A549 (cell line): Measurements from ENCODE around the gene MARK2. TPM values are rescaled to one million over a fixed set of nuclear protein-coding genes. Genes with fewer than 3 reads are reported as not detected.

Experiments used
- ATAC-seq, 2 experiments: fragments of 200-7000 bp in 1 of 2; fragments of >200 bp in 1 of 2; cut with Nextera tagmentation in 1 of 2; cut with Tn5 transposase in 1 of 2; 3 replicates each; pipeline versions ENCODE4 v1.8.0 to v1.9.1; 2018 to 2020; ENCODE audit warnings: mild to moderate bottlenecking in 1 of 2, moderate library complexity in 1 of 2
- CTCF ChIA-PET: fragments of 300-600 bp; sonication (Branson Sonifier 250); formaldehyde crosslinking; extraction: SDS; loops from one replicate; lab custom pipeline; 2021; ENCODE audit warnings: antibody characterized with exemption, inconsistent platforms; lab: Yijun Ruan, JAX
- POLR2A ChIA-PET: fragments of 350-600 bp; formaldehyde crosslinking; extraction: SDS; loops from one replicate; lab custom pipeline; 2021; ENCODE audit warnings: antibody characterized with exemption, inconsistent platforms; lab: Yijun Ruan, JAX
- DNase-seq, 2 experiments: peaks; one replicate each; pipeline versions ENCODE4 v3.0.0 to v3.0.0-alpha.2; 2011 to 2016; ENCODE audit warnings: low read depth in 1 of 2, low spot score in 1 of 2
- FAIRE-seq: peaks from 2 replicates; lab custom pipeline; 2011; peaks lifted over from hg19 to GRCh38; lab: Jason Lieb, UNC
- H3K27ac ChIP-seq, 2 experiments: fragments of >200 bp; sonication (Bioruptor Twin); formaldehyde crosslinking; 3 replicates each; pipeline ENCODE4 v1.5.1; 2016 to 2017
- H3K4me1 ChIP-seq: fragments of >200 bp; sonication (Bioruptor Twin); formaldehyde crosslinking; 3 replicates; pipeline ENCODE4 v1.6.1; 2016
- H3K4me2 ChIP-seq: fragments of >200 bp; sonication (Bioruptor Twin); formaldehyde crosslinking; 3 replicates; pipeline ENCODE4 v1.6.1; 2016
- H3K4me3 ChIP-seq: fragments of >200 bp; sonication (Bioruptor Twin); formaldehyde crosslinking; 3 replicates; pipeline ENCODE4 v1.5.1; 2016
- H3K9me3 ChIP-seq: fragments of >200 bp; sonication (Bioruptor Twin); formaldehyde crosslinking; 3 replicates; pipeline ENCODE4 v1.6.1; 2016
- BHLHE40 ChIP-seq: IDR thresholded peaks from 2 replicates; pipeline ENCODE4 v1.6.1; 2012; ENCODE audit warnings: low read depth, low read length, inconsistent platforms
- CEBPB ChIP-seq, 2 experiments: fragments of >200 bp in 1 of 2; sonication (Bioruptor Twin) in 1 of 2; formaldehyde crosslinking in 1 of 2; IDR thresholded peaks; 2 replicates each; pipeline ENCODE4 v1.6.1; 2012 to 2016
- CHD2 ChIP-seq: fragments of 150-350 bp; IDR thresholded peaks from 2 replicates; pipeline ENCODE4 v1.6.1; 2014; ENCODE audit warnings: low read length; ENCODE audit not compliant: partially characterized antibody
- CHD4 ChIP-seq: fragments of 200-600 bp; sonication (generic); IDR thresholded peaks from 2 replicates; pipeline ENCODE4 v1.6.1; 2016; ENCODE audit warnings: antibody characterized with exemption, mild to moderate bottlenecking, borderline replicate concordance
- FOSL2 ChIP-seq, 2 experiments: fragments of 450-650 bp in 1 of 2; fragments of >200 bp in 1 of 2; sonication (Bioruptor Twin) in 1 of 2; formaldehyde crosslinking; IDR thresholded peaks; 2 replicates each; pipeline versions ENCODE4 v1.5.0 to v1.6.1; 2016 to 2020; ENCODE audit warnings: mild to moderate bottlenecking in 1 of 2, moderate library complexity in 1 of 2
- GATA3 ChIP-seq: IDR thresholded peaks from 2 replicates; pipeline ENCODE4 v1.6.1; 2012; ENCODE audit warnings: borderline replicate concordance
- HOXB13 ChIP-seq: fragments of 250-450 bp; sonication (Bioruptor Pico); IDR thresholded peaks from 2 replicates; pipeline ENCODE4 v1.5.0; 2020; ENCODE audit warnings: low read depth, mild to moderate bottlenecking, moderate library complexity
- KDM1A ChIP-seq: fragments of 200-600 bp; sonication (generic); IDR thresholded peaks from 2 replicates; pipeline ENCODE4 v1.6.1; 2016; ENCODE audit warnings: low read depth, mild to moderate bottlenecking
- MAZ ChIP-seq: fragments of 150-350 bp; IDR thresholded peaks from 2 replicates; pipeline ENCODE4 v1.6.1; 2014; ENCODE audit warnings: antibody characterized with exemption, low read depth, low read length, borderline replicate concordance
- MYC ChIP-seq: IDR thresholded peaks from 2 replicates; pipeline ENCODE4 v1.6.1; 2012; ENCODE audit warnings: mild to moderate bottlenecking, inconsistent platforms, low read length, improper control_type of control experiment, borderline replicate concordance
- POLR2A ChIP-seq: IDR thresholded peaks from 2 replicates; pipeline ENCODE4 v1.6.1; 2012; ENCODE audit warnings: mild to moderate bottlenecking, low read length
- SMC3 ChIP-seq: fragments of >200 bp; sonication (Bioruptor Twin); formaldehyde crosslinking; IDR thresholded peaks from 3 replicates; pipeline ENCODE4 v1.6.1; 2018; ENCODE audit warnings: inconsistent platforms
- SREBF2 ChIP-seq: fragments of 450-650 bp; IDR thresholded peaks from 2 replicates; pipeline ENCODE4 v1.6.1; 2014; ENCODE audit warnings: mild to moderate bottlenecking, moderate library complexity
- TP53 ChIP-seq: fragments of 250-450 bp; sonication (Bioruptor Pico); IDR thresholded peaks from 2 replicates; pipeline ENCODE4 v1.5.0; 2021; ENCODE audit warnings: mild to moderate bottlenecking, moderate library complexity
- ZSCAN20 ChIP-seq: fragments of 250-450 bp; sonication (Bioruptor Pico); IDR thresholded peaks from 2 replicates; pipeline ENCODE4 v1.8.0; 2022; ENCODE audit warnings: mild to moderate bottlenecking, moderate library complexity
- whole genome bisulfite sequencing: methylation state at CpG from one replicate; pipeline ENCODE4 v1.1.6; 2017; ENCODE audit errors: missing lambda C conversion rate; 5-methylcytosine and 5-hydroxymethylcytosine counted together
- polyA plus RNA-seq, 4 experiments: library from polyadenylated mRNA; depleted of rRNA in 3 of 4; stranded (reverse); fragments of >200 nt; fragmentation: RNase III in 1 of 4; extraction: RNeasy Plus Mini Kit Qiagen cat#74134 plus additional on column Dnase treatment in 1 of 4; gene quantifications; 2 replicates in 3 of 4; 3 replicates in 1 of 4; pipeline ENCODE4 v1.2.3, GENCODE V29; 2011 to 2017
- TF ChIP-seq, protein P1 (sequence below): fragments of 250-450 bp; sonication (Bioruptor Pico); IDR thresholded peaks from 2 replicates; pipeline ENCODE4 v1.5.0; 2020; ENCODE audit warnings: low read depth, mild to moderate bottlenecking, moderate library complexity
- TF ChIP-seq, protein P2 (sequence below): IDR thresholded peaks from 2 replicates; pipeline ENCODE4 v1.6.1; 2012; ENCODE audit warnings: low read depth, borderline replicate concordance
- TF ChIP-seq, protein P3 (sequence below): fragments of 450-650 bp; IDR thresholded peaks from 2 replicates; pipeline ENCODE4 v1.6.1; 2014; ENCODE audit warnings: antibody characterized with exemption
- TF ChIP-seq, protein P4 (sequence below): fragments of >200 bp; sonication (Bioruptor Twin); formaldehyde crosslinking; IDR thresholded peaks from 2 replicates; pipeline ENCODE4 v1.6.1; 2016
- TF ChIP-seq, protein P5 (sequence below): fragments of 200-600 bp; sonication (generic); IDR thresholded peaks from 2 replicates; pipeline ENCODE4 v1.6.1; 2016; ENCODE audit warnings: antibody characterized with exemption, mild to moderate bottlenecking, moderate library complexity

The MARK2 gene
- polyA plus RNA-seq, 2 of the 4 experiments (the other 2 are of a cell fraction), result 20.2 to 28.4 TPM

DNA sequence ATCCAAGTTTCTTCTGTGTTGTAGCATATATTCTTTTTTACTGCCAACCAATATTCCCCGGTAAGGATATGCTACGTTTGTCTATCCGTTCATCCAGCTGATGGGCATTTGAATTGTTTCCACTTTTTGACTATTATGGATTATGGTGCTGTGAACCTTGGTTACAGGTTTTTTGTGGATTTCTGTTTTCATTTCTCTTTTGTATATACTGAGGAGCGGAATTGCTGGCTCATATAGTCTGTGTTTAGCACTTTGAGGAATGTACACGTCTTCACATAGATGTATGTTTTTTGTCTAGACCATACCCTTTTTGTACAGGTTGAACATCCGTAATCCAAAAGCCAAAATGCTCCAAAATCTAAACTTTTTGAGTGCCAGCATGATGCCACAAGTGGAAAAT, 54.4 kb downstream of the MARK2 start:
- POLR2A ChIA-PET, result no interaction called here
- no peak overlapping the region for H3K4me3 ChIP-seq
- no peak for FAIRE-seq
- TF ChIP-seq, protein P1, sequence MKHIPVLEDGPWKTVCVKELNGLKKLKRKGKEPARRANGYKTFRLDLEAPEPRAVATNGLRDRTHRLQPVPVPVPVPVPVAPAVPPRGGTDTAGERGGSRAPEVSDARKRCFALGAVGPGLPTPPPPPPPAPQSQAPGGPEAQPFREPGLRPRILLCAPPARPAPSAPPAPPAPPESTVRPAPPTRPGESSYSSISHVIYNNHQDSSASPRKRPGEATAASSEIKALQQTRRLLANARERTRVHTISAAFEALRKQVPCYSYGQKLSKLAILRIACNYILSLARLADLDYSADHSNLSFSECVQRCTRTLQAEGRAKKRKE (CRISPR knock-in tag), result no peak
- no peak for TF ChIP-seq MAZ
- TF ChIP-seq KDM1A, result no peak
- TF ChIP-seq CEBPB (IDR thresholded peaks at IDR 0.05), result no peak
- TF ChIP-seq, protein P2, sequence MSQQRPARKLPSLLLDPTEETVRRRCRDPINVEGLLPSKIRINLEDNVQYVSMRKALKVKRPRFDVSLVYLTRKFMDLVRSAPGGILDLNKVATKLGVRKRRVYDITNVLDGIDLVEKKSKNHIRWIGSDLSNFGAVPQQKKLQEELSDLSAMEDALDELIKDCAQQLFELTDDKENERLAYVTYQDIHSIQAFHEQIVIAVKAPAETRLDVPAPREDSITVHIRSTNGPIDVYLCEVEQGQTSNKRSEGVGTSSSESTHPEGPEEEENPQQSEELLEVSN, result no peak
- TF ChIP-seq MYC, result no peak
- TF ChIP-seq, protein P3, sequence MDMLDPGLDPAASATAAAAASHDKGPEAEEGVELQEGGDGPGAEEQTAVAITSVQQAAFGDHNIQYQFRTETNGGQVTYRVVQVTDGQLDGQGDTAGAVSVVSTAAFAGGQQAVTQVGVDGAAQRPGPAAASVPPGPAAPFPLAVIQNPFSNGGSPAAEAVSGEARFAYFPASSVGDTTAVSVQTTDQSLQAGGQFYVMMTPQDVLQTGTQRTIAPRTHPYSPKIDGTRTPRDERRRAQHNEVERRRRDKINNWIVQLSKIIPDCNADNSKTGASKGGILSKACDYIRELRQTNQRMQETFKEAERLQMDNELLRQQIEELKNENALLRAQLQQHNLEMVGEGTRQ, result no peak
- TF ChIP-seq SREBF2, result no peak
- no peak for TF ChIP-seq ZSCAN20 (CRISPR knock-in tag)
- TF ChIP-seq BHLHE40, result no peak
- no peak for TF ChIP-seq TP53 (CRISPR knock-in tag)
- no peak for TF ChIP-seq SMC3
- TF ChIP-seq, all 56 proteins: peak for 0
- no peak for ATAC-seq
- Histone ChIP-seq H3K9me3 (no peaks in the 10 kb centered on the region), H3K4me2 (no peak overlapping the region), H3K4me1 (peaks cover 8% of the 10 kb centered on the region), H3K27ac (no peak overlapping the region)
- CTCF ChIA-PET, result interaction anchor here (0.6 to 4.5 kb wide), 2 partner anchors 56 to 970 kb away, joined by 3 to 19 read pairs; partner anchors contain the start of gene MARK2
- no peak for DNase-seq
- 95% methylated on average over 6 of the region's 6 CpGs for WGBS

DNA sequence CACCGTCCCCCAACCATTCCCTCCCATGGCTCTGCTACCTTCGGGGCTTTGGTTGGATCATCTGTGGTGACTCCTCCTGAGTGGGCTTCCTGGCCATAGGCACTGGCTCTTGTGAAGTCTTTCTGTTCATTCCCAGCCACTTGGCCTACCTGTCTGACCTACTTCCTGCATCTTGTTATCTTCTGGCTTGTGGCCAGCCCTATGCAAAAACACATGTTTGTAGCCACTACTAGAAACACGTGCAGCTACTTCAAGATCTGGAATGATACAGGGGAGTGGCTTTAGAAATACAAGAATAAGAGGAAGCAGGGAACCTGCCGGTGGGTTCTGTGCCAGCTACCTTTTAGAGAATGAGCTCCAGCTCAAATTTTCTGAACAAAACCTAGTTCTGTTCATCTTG, 57.2 kb downstream of the MARK2 start:
- no peak for ATAC-seq
- POLR2A ChIA-PET, result no interaction called here

More for the DNA sequence above, 57.2 kb downstream of the MARK2 start:
- H3K4me1 ChIP-seq, result no peaks in the 10 kb centered on the region
- no peak overlapping the region for H3K4me3 ChIP-seq
- 90% methylated on average over 4 of the region's 4 CpGs for WGBS
- no peaks in the 10 kb centered on the region for H3K9me3 ChIP-seq
- H3K27ac ChIP-seq, result no peak overlapping the region
- FAIRE-seq (no peak), DNase-seq (no peak)
- CTCF ChIA-PET, result interaction anchor here (1.6 to 4.5 kb wide), 3 partner anchors 12 to 59 kb away, joined by 8 to 19 read pairs (median 14); partner anchors contain the start of gene MARK2
- no peak overlapping the region for H3K4me2 ChIP-seq
- TF ChIP-seq HOXB13, result no peak
- TF ChIP-seq CHD2, result no peak
- TF ChIP-seq POLR2A, result no peak
- TF ChIP-seq GATA3, result no peak
- no peak for TF ChIP-seq FOSL2 (IDR thresholded peaks at IDR 0.05)
- no peak for TF ChIP-seq FOSL2 (CRISPR knock-in tag; IDR thresholded peaks at IDR 0.05)
- TF ChIP-seq CHD4, result no peak
- TF ChIP-seq, protein P4, sequence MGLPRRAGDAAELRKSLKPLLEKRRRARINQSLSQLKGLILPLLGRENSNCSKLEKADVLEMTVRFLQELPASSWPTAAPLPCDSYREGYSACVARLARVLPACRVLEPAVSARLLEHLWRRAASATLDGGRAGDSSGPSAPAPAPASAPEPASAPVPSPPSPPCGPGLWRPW, result no peak
- TF ChIP-seq, protein P5, sequence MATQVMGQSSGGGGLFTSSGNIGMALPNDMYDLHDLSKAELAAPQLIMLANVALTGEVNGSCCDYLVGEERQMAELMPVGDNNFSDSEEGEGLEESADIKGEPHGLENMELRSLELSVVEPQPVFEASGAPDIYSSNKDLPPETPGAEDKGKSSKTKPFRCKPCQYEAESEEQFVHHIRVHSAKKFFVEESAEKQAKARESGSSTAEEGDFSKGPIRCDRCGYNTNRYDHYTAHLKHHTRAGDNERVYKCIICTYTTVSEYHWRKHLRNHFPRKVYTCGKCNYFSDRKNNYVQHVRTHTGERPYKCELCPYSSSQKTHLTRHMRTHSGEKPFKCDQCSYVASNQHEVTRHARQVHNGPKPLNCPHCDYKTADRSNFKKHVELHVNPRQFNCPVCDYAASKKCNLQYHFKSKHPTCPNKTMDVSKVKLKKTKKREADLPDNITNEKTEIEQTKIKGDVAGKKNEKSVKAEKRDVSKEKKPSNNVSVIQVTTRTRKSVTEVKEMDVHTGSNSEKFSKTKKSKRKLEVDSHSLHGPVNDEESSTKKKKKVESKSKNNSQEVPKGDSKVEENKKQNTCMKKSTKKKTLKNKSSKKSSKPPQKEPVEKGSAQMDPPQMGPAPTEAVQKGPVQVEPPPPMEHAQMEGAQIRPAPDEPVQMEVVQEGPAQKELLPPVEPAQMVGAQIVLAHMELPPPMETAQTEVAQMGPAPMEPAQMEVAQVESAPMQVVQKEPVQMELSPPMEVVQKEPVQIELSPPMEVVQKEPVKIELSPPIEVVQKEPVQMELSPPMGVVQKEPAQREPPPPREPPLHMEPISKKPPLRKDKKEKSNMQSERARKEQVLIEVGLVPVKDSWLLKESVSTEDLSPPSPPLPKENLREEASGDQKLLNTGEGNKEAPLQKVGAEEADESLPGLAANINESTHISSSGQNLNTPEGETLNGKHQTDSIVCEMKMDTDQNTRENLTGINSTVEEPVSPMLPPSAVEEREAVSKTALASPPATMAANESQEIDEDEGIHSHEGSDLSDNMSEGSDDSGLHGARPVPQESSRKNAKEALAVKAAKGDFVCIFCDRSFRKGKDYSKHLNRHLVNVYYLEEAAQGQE, result no peak
- TF ChIP-seq, protein P2, result no peak
